CD4-positive, alpha-beta T cell (primary cell): ENCODE data around the gene CDK16. TPM values are rescaled to one million over a fixed set of nuclear protein-coding genes. Genes with fewer than 3 reads are reported as not detected.

Experiments used
- ATAC-seq: fragments of 200-7000 bp; cut with Tn5 transposase; one replicate; pipeline ENCODE4 v1.10.0; 2022; ENCODE audit warnings: mild to moderate bottlenecking; ENCODE audit not compliant: poor library complexity
- CTCF ChIA-PET: fragments of 350-600 bp; sonication (Branson Sonifier 250); formaldehyde crosslinking; loops from one replicate; lab custom pipeline; 2021; ENCODE audit warnings: antibody characterized with exemption, inconsistent platforms; lab: Charles Lee
- POLR2A ChIA-PET: fragments of 350-600 bp; sonication (Branson Sonifier 250); formaldehyde crosslinking; loops from one replicate; lab custom pipeline; 2021; ENCODE audit warnings: antibody characterized with exemption, inconsistent platforms; lab: Charles Lee
- DNase-seq, 14 experiments: peaks; one replicate each; pipeline ENCODE4 v3.0.0-alpha.2; 2013 to 2020; ENCODE audit warnings: mixed read lengths in 2 of 14
- H3K27ac ChIP-seq, 2 donors: one replicate each; pipeline versions ENCODE4 v1.5.1 to v1.7.0; 2013; ENCODE audit warnings: low read length in 2 of 2, low read depth in 1 of 2, mild to moderate bottlenecking in 1 of 2
- H3K27me3 ChIP-seq, 2 experiments: 1 replicate in 1 of 2; 2 replicates in 1 of 2; pipeline versions ENCODE4 v1.6.1 to v1.7.0; 2013; ENCODE audit warnings: low read length in 2 of 2, control low read depth in 1 of 2, mild to moderate bottlenecking in 1 of 2, moderate library complexity in 1 of 2; ENCODE audit not compliant: insufficient read depth in 2 of 2, control insufficient read depth in 1 of 2
- H3K36me3 ChIP-seq: one replicate; pipeline ENCODE4 v1.6.1; 2013; ENCODE audit warnings: low read length, control low read depth; ENCODE audit not compliant: insufficient read depth
- H3K4me1 ChIP-seq: one replicate; pipeline ENCODE4 v1.6.1; 2013; ENCODE audit warnings: low read length, control low read depth; ENCODE audit not compliant: insufficient read depth
- H3K4me3 ChIP-seq: one replicate; pipeline ENCODE4 v1.5.1; 2013; ENCODE audit warnings: mild to moderate bottlenecking, low read length, moderate library complexity
- H3K9me3 ChIP-seq, 2 experiments: 1 replicate in 1 of 2; 2 replicates in 1 of 2; pipeline versions ENCODE4 v1.6.1 to v1.7.0; 2013; ENCODE audit warnings: low read length in 2 of 2, mild to moderate bottlenecking in 2 of 2, control low read depth in 1 of 2, moderate library complexity in 1 of 2; ENCODE audit not compliant: control insufficient read depth in 1 of 2, insufficient read depth in 1 of 2
- H3K27ac Mint-ChIP-seq: one replicate; pipeline ENCODE4 v1.8.0; 2020; ENCODE audit warnings: mixed read lengths
- H3K27me3 Mint-ChIP-seq: one replicate; pipeline ENCODE4 v1.8.0; 2021; ENCODE audit warnings: mixed read lengths
- H3K36me3 Mint-ChIP-seq: one replicate; pipeline ENCODE4 v1.8.0; 2021; ENCODE audit warnings: low read depth, mixed read lengths
- H3K4me1 Mint-ChIP-seq: one replicate; pipeline ENCODE4 v1.8.0; 2021; ENCODE audit warnings: low read depth, mixed read lengths
- H3K4me3 Mint-ChIP-seq: one replicate; pipeline ENCODE4 v1.8.0; 2020; ENCODE audit warnings: mild to moderate bottlenecking, mixed read lengths
- H3K9me3 Mint-ChIP-seq: one replicate; pipeline ENCODE4 v1.8.0; 2020; ENCODE audit warnings: mixed read lengths
- CTCF ChIP-seq: fragments of 200-600 bp; IDR thresholded peaks from one replicate; pipeline ENCODE4 v1.8.0; 2022; ENCODE audit warnings: antibody characterized with exemption, mild to moderate bottlenecking
- intact Hi-C, 2 experiments: fragments of 100-400 bp; cut with DNase I in 1 of 2; cut with micrococcal nuclease in 1 of 2; formaldehyde crosslinking; loops; one replicate each; pipeline versions ENCODE4 v1.15.1 to v1.9.0; 2023 to 2025; cut with DNase I, micrococcal nuclease
- total RNA-seq, 174 experiments: library from RNA in 2 of 174; stranded (reverse) in 2 of 174; gene quantifications; one replicate each; pipeline ENCODE4 v1.2.3 and lab custom pipeline; 2021 to 2026

The CDK16 gene
- total RNA-seq, 2 experiments from 2014 or later: 182 to 190 TPM

- no peaks in the 10 kb centered on the region for H3K27me3 Mint-ChIP-seq
- intact Hi-C loops: no loop called here
- H3K9me3 ChIP-seq: no peaks in the 10 kb centered on the region
- H3K36me3 Mint-ChIP-seq: peaks cover 49% of the 10 kb centered on the region
- no peaks in the 10 kb centered on the region for H3K27me3 ChIP-seq
- peaks cover 83% of the 10 kb centered on the region for H3K36me3 ChIP-seq
- H3K4me1 ChIP-seq: no peaks in the 10 kb centered on the region
- TF ChIP-seq CTCF: no peak
- no peak overlapping the region for H3K4me3 Mint-ChIP-seq
- DNase-seq (no peak), ATAC-seq (no peak)
- H3K4me1 Mint-ChIP-seq: peaks cover 4% of the 10 kb centered on the region
- CTCF ChIA-PET: no interaction called here
- H3K4me3 ChIP-seq: no peak overlapping the region
- POLR2A ChIA-PET: no interaction called here
- H3K9me3 Mint-ChIP-seq: no peaks in the 10 kb centered on the region
- no peak overlapping the region for H3K27ac Mint-ChIP-seq
- H3K27ac ChIP-seq: no peak overlapping the region
Observed at GRCh38 chrX:47172971-47173792, 45.3 kb upstream of the CDK16 start.

- Mint-ChIP-seq H3K27me3 (no peaks in the 10 kb centered on the region), H3K27ac (no peak overlapping the region), H3K4me1 (no peaks in the 10 kb centered on the region), H3K9me3 (no peaks in the 10 kb centered on the region), H3K4me3 (no peak overlapping the region), H3K36me3 (peaks cover 49% of the 10 kb centered on the region)
- H3K4me3 ChIP-seq: no peak overlapping the region
- peaks cover 88% of the 10 kb centered on the region for H3K36me3 ChIP-seq
- ChIA-PET CTCF (no interaction called here), POLR2A (no interaction called here)
- H3K27me3 ChIP-seq: no peaks in the 10 kb centered on the region
- intact Hi-C loops: no loop called here
- DNase-seq (no peak), ATAC-seq (no peak)
- H3K4me1 ChIP-seq: no peaks in the 10 kb centered on the region
- H3K9me3 ChIP-seq: no peaks in the 10 kb centered on the region
- no peak for TF ChIP-seq CTCF
- no peak overlapping the region for H3K27ac ChIP-seq
Observed at GRCh38 chrX:47174376-47174775, 44.1 kb upstream of the CDK16 start.

GRCh38 chrX:47174846-47175587 is 43.5 kb upstream of the CDK16 start:
- POLR2A ChIA-PET: no interaction called here
- Mint-ChIP-seq H3K36me3 (peaks cover 48% of the 10 kb centered on the region), H3K4me3 (no peak overlapping the region), H3K4me1 (no peaks in the 10 kb centered on the region), H3K9me3 (no peaks in the 10 kb centered on the region), H3K27me3 (no peaks in the 10 kb centered on the region), H3K27ac (no peak overlapping the region)
- H3K27me3 ChIP-seq: no peaks in the 10 kb centered on the region
- intact Hi-C loops: no loop called here
- no peak for TF ChIP-seq CTCF
- H3K9me3 ChIP-seq: no peaks in the 10 kb centered on the region
- DNase-seq: peak in 1 of 14 experiments; percentile 6
- no peak for ATAC-seq
- peaks cover 87% of the 10 kb centered on the region for H3K36me3 ChIP-seq
- no peak overlapping the region for H3K27ac ChIP-seq
- CTCF ChIA-PET: no interaction called here
- no peak overlapping the region for H3K4me3 ChIP-seq
- H3K4me1 ChIP-seq: no peaks in the 10 kb centered on the region
